SK-N-SH (cell line): ENCODE measurements around the gene CARM1. TPM values are rescaled to one million over a fixed set of nuclear protein-coding genes. Genes with fewer than 3 reads are reported as not detected.
"Not testable (repeated sequence)": the region's sequence is repeated elsewhere in the genome, so short reads cannot be mapped to it uniquely, and the experiment has no call there.

Source experiments
- CTCF ChIA-PET: fragments of 300-600, 350-600 bp; formaldehyde crosslinking; extraction: SDS; loops from one replicate; lab custom pipeline; 2021; lab: Yijun Ruan, JAX
- POLR2A ChIA-PET: fragments of 350-600 bp; sonication (Branson Sonifier 250); formaldehyde crosslinking; extraction: SDS; loops from one replicate; lab custom pipeline; 2020; ENCODE audit warnings: antibody characterized with exemption, inconsistent platforms; lab: Yijun Ruan, JAX
- DNase-seq: peaks from one replicate; pipeline ENCODE4 v3.0.0; 2012
- H2AFZ ChIP-seq: fragments of 200-600 bp; sonication (generic); 2 replicates; pipeline ENCODE4 v1.8.1; 2016; ENCODE audit warnings: antibody characterized with exemption, mild to moderate bottlenecking, low read depth
- H3F3A ChIP-seq: fragments of 200-600 bp; sonication (generic); replicated peaks from 2 replicates; pipeline ENCODE3; 2016; ENCODE audit warnings: antibody characterized with exemption, mild to moderate bottlenecking; ENCODE audit not compliant: insufficient read depth
- H3K27ac ChIP-seq, 2 experiments: fragments of 200-500 bp in 1 of 2; fragments of 200-600 bp in 1 of 2; sonication (Bioruptor generic) in 1 of 2; sonication (generic), shearing (Covaris generic) in 1 of 2; 2 replicates each; pipeline versions ENCODE4 v1.5.1 to v1.6.1; 2014 to 2016; ENCODE audit warnings: low read depth in 2 of 2, inconsistent platforms in 1 of 2, low read length in 1 of 2, mild to moderate bottlenecking in 1 of 2, mixed read lengths in 1 of 2
- H3K27me3 ChIP-seq: fragments of 200-600 bp; sonication (generic), shearing (Covaris generic); 2 replicates; pipeline ENCODE4 v1.6.1; 2016; ENCODE audit warnings: mixed run types; ENCODE audit not compliant: insufficient read depth
- H3K36me3 ChIP-seq, 2 experiments: fragments of 200-500 bp in 1 of 2; fragments of 200-600 bp in 1 of 2; sonication (Bioruptor generic) in 1 of 2; sonication (generic) in 1 of 2; replicated peaks in 1 of 2; 2 replicates each; pipeline versions ENCODE3 to v1.5.1; 2014 to 2016; ENCODE audit warnings: low read length in 1 of 2, mild to moderate bottlenecking in 1 of 2; ENCODE audit not compliant: insufficient read depth in 2 of 2, control insufficient read depth in 1 of 2
- H3K4me1 ChIP-seq, 2 experiments: fragments of 200-500 bp in 1 of 2; fragments of 200-600 bp in 1 of 2; sonication (Bioruptor generic) in 1 of 2; sonication (generic), shearing (Covaris generic) in 1 of 2; 2 replicates each; pipeline versions ENCODE4 v1.5.1 to v1.6.1; 2014 to 2016; ENCODE audit warnings: low read depth in 1 of 2, low read length in 1 of 2, mixed run types in 1 of 2; ENCODE audit not compliant: insufficient read depth in 2 of 2, control insufficient read depth in 1 of 2
- H3K4me2 ChIP-seq: fragments of 200-600 bp; sonication (generic), shearing (Covaris generic); 2 replicates; pipeline ENCODE4 v1.6.1; 2017; ENCODE audit warnings: mixed run types
- H3K4me3 ChIP-seq, 2 experiments: fragments of 200-500 bp in 1 of 2; fragments of 200-600 bp in 1 of 2; sonication (Bioruptor generic) in 1 of 2; sonication (generic), shearing (Covaris generic) in 1 of 2; 2 replicates each; pipeline versions ENCODE4 v1.5.1 to v1.8.1; 2014 to 2016; ENCODE audit warnings: low read depth in 2 of 2, inconsistent platforms in 1 of 2, low read length in 1 of 2, mild to moderate bottlenecking in 1 of 2, mixed read lengths in 1 of 2, moderate library complexity in 1 of 2
- H3K79me2 ChIP-seq: fragments of 200-600 bp; sonication (generic); 2 replicates; pipeline ENCODE4 v1.8.1; 2017; ENCODE audit warnings: mild to moderate bottlenecking; ENCODE audit not compliant: insufficient read depth
- H3K9ac ChIP-seq: fragments of 200-600 bp; sonication (generic); 2 replicates; pipeline ENCODE4 v1.6.1; 2017; ENCODE audit warnings: mixed run types
- H3K9me2 ChIP-seq: fragments of 200-600 bp; sonication (generic); 2 replicates; pipeline ENCODE4 v1.6.1; 2017; ENCODE audit warnings: mixed run types
- H3K9me3 ChIP-seq: fragments of 200-600 bp; sonication (generic); 2 replicates; pipeline ENCODE4 v1.6.1; 2017; ENCODE audit warnings: mixed run types, mild to moderate bottlenecking, moderate library complexity
- H4K20me1 ChIP-seq: fragments of 200-600 bp; sonication (generic); 2 replicates; pipeline ENCODE4 v1.6.1; 2017; ENCODE audit warnings: mild to moderate bottlenecking, mixed run types; ENCODE audit not compliant: insufficient read depth
- ELF1 ChIP-seq: IDR thresholded peaks from 2 replicates; pipeline ENCODE4 v1.4.0; 2012
- EZH2phosphoT487 ChIP-seq: fragments of 200-600 bp; sonication (generic); IDR thresholded peaks from 2 replicates; pipeline ENCODE4 v1.6.1; 2017; ENCODE audit warnings: low read depth, mixed run types, mild to moderate bottlenecking, antibody characterized with exemption, moderate library complexity, borderline replicate concordance
- RCOR1 ChIP-seq: fragments of 150-350 bp; IDR thresholded peaks from 2 replicates; pipeline ENCODE4 v1.6.1; 2017; ENCODE audit warnings: antibody characterized with exemption, low read length
- RXRA ChIP-seq: IDR thresholded peaks from 2 replicates; pipeline ENCODE4 v1.4.0; 2012; ENCODE audit warnings: low read depth, mild to moderate bottlenecking, borderline replicate concordance
- SIN3A ChIP-seq: IDR thresholded peaks from 2 replicates; pipeline ENCODE4 v1.6.1; 2012; ENCODE audit warnings: low read depth, mild to moderate bottlenecking, low read length, moderate library complexity, borderline replicate concordance
- SMC3 ChIP-seq: IDR thresholded peaks from 2 replicates; pipeline ENCODE4 v1.6.1; 2012; ENCODE audit warnings: low read depth, low read length, improper control_type of control experiment
- TAF1 ChIP-seq: IDR thresholded peaks from 2 replicates; pipeline ENCODE4 v1.6.1; 2012; ENCODE audit warnings: low read depth, mild to moderate bottlenecking, low read length, moderate library complexity, borderline replicate concordance
- TEAD4 ChIP-seq: IDR thresholded peaks from 2 replicates; pipeline ENCODE4 v1.4.0; 2012; ENCODE audit warnings: mild to moderate bottlenecking, borderline replicate concordance; ENCODE audit not compliant: insufficient read depth
- YY1 ChIP-seq: IDR thresholded peaks from 2 replicates; pipeline ENCODE4 v1.4.0; 2012; ENCODE audit warnings: low read depth, mild to moderate bottlenecking
- WGBS: methylation state at CpG from one replicate; pipeline ENCODE4 v1.1.6; 2017; ENCODE audit warnings: low lambda C conversion rate; 5-methylcytosine and 5-hydroxymethylcytosine counted together
- polyA plus RNA-seq, 3 experiments: library from polyadenylated mRNA; depleted of rRNA; stranded (reverse); fragments of >200 nt; gene quantifications; 2 replicates each; pipeline ENCODE4 v1.2.3, GENCODE V29; 2012
- TF ChIP-seq, protein P1 (sequence below): IDR thresholded peaks from 2 replicates; pipeline ENCODE4 v1.4.0; 2012; ENCODE audit warnings: low read depth, borderline replicate concordance
- TF ChIP-seq, protein P2 (sequence below): IDR thresholded peaks from 2 replicates; pipeline ENCODE4; 2012
- TF ChIP-seq, protein P3 (sequence below): IDR thresholded peaks from 2 replicates; pipeline ENCODE4 v1.4.0; 2012; ENCODE audit warnings: low read depth
- TF ChIP-seq, protein P4 (sequence below): IDR thresholded peaks from 2 replicates; pipeline ENCODE4 v1.4.0; 2012; ENCODE audit warnings: low read depth, borderline replicate concordance

CARM1 gene
- polyA plus RNA-seq, 1 of the 3 experiments (the other 2 are of a cell fraction), result 62.2 TPM

DNA sequence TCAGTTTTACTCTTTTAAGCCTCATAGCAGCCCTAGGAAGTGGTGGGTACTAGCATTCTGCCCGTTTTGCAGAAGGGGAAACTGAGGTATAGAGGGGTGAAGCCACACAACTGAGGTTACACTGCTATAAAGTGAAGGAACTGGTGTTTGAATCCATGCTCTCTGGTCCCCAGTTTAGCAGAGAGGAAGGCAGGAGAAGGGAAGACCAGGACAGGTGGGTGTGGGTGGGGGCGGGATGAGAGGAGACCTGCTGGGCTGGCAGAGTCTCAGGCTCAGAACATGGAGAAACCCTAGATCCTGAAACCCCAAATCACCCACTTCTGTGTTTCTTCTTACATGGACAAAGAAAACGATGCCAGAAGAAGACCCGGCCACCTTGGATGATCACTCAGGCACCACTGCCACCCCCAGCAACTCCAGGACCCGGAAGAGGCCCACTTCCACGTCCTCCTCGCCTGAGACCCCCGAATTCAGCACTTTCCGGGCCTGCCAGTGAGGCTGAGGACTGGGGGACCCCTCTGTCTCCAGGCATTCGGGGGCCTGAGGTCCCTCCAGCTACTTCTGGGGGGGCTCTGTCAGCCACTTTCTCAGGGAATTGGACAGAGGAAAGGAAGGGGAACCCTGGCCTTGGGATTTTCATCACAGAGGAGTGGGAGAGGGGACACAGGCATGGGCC lies 2.3 kb upstream of the CARM1 start (continued):
- TF ChIP-seq, protein P1, sequence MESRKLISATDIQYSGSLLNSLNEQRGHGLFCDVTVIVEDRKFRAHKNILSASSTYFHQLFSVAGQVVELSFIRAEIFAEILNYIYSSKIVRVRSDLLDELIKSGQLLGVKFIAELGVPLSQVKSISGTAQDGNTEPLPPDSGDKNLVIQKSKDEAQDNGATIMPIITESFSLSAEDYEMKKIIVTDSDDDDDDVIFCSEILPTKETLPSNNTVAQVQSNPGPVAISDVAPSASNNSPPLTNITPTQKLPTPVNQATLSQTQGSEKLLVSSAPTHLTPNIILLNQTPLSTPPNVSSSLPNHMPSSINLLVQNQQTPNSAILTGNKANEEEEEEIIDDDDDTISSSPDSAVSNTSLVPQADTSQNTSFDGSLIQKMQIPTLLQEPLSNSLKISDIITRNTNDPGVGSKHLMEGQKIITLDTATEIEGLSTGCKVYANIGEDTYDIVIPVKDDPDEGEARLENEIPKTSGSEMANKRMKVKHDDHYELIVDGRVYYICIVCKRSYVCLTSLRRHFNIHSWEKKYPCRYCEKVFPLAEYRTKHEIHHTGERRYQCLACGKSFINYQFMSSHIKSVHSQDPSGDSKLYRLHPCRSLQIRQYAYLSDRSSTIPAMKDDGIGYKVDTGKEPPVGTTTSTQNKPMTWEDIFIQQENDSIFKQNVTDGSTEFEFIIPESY, result no peak
- TF ChIP-seq SIN3A (no peak), RCOR1 (no peak), RXRA (no peak), TEAD4 (no peak), ELF1 (no peak), EZH2phosphoT487 (no peak), YY1 (no peak), TAF1 (no peak), SMC3 (no peak)
- TF ChIP-seq, protein P2, sequence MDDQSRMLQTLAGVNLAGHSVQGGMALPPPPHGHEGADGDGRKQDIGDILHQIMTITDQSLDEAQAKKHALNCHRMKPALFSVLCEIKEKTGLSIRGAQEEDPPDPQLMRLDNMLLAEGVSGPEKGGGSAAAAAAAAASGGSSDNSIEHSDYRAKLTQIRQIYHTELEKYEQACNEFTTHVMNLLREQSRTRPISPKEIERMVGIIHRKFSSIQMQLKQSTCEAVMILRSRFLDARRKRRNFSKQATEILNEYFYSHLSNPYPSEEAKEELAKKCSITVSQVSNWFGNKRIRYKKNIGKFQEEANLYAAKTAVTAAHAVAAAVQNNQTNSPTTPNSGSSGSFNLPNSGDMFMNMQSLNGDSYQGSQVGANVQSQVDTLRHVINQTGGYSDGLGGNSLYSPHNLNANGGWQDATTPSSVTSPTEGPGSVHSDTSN, result no peak
- TF ChIP-seq, protein P3, sequence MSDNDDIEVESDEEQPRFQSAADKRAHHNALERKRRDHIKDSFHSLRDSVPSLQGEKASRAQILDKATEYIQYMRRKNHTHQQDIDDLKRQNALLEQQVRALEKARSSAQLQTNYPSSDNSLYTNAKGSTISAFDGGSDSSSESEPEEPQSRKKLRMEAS, result no peak
- TF ChIP-seq, protein P4, sequence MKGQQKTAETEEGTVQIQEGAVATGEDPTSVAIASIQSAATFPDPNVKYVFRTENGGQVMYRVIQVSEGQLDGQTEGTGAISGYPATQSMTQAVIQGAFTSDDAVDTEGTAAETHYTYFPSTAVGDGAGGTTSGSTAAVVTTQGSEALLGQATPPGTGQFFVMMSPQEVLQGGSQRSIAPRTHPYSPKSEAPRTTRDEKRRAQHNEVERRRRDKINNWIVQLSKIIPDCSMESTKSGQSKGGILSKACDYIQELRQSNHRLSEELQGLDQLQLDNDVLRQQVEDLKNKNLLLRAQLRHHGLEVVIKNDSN, result no peak

DNA sequence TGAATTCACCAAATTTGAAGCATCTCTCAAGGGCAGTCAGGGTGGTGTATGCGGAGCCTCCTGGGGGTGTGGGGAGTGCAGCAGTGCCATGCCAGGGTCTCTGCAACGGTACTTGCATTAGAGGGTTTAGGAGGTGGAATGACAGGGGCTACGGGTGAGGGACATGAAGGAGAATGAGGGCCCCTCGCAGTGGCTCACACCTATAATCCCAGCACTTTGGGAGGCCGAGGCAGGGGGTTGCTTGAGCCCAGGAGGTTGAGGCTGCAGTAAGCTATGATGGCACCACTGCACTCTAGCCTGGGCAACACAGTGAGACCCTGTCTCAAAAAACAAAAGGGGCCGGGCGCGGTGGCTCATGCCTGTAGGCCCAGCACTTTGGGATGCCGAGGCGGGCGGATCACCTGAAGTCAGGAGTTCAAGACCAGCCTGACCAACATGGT lies 1.5 kb upstream of the CARM1 start:
- not testable (repeated sequence) for H3K9me2 ChIP-seq, H3K4me2 ChIP-seq, DNase-seq, H3K9ac ChIP-seq, H3F3A ChIP-seq, H3K27me3 ChIP-seq, H3K9me3 ChIP-seq, H4K20me1 ChIP-seq, H3K4me3 ChIP-seq, H3K36me3 ChIP-seq, H3K4me1 ChIP-seq
- CTCF ChIA-PET, result interaction anchor here (0.7 to 1.7 kb wide), 4 partner anchors 9 to 404 kb away, joined by 3 to 18 read pairs (median 4); partner anchors contain the start of genes QTRT1 and TMED1
- POLR2A ChIA-PET, result interaction anchor here (0.5 kb wide), 1 partner anchor 380 kb away, joined by 4 read pairs; no protein-coding TSS in a partner anchor
- Histone ChIP-seq H3K27ac (peak overlapping the region in 1 of 2 experiments; percentile 62; a peak in 1 of 4 replicates), H3K79me2 (peaks cover 33% of the 10 kb centered on the region), H2AFZ (peak overlapping the region; percentile 93; the same call in 1 of the 2 replicates)
- 100% methylated on average over 11 of the region's 11 CpGs for WGBS
